Measurements from ENCODE around the gene ARHGAP24. TPM values are rescaled to one million over a fixed set of nuclear protein-coding genes. Genes with fewer than 3 reads are reported as not detected.
"Not testable (repeated sequence)": the region's sequence is repeated elsewhere in the genome, so short reads cannot be mapped to it uniquely, and the experiment has no call there.

Gene ARHGAP24
- total and polyA plus RNA-seq, 2 of the 13 experiments (the other 11 are each of a cell fraction or from before 2014, with no cell fraction given) = 0.07 to 0.55 TPM

DNA sequence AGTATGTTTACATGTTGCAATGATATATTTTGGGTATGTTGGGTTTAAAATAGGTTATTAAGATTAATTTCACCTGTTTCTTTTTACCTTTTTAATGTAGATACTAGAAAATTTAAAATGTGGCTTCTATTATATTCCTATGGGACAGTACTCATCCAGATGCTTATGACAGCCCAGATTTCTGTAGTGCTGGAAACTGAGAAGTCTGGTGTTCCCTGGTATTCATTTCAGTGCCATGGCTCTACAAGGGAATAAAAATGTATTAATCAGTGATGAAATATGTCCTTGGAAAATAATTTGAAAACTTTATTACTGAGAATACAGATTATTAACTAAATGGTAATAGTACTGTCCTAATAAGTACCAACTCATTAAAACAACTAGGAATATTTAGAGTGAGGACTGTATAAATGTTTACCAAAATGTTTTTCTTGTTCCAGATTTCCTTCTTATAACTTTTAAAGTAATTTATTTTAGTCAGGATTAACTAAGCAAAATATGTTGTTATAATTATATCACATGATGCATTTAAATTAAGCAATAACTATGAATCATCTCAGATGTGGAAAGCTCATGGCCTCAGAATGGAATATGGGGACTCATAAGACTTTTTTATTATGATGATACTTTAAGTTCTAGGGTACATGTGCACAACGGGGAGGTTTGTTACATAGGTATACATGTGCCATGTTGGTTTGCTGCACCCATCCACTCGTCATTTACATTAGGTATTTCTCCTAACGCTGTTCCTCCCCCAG, 25.3 kb downstream of the ARHGAP24 start:
- ATAC-seq (no peak), DNase-seq (ENCODE audit: low spot score) (no peak), FAIRE-seq (no peak)
- no peak overlapping the region for H3K9ac ChIP-seq (ENCODE audit: insufficient read depth, low read depth, low read length)
- H2AFZ ChIP-seq (ENCODE audit: low read length) = no peak overlapping the region
- H4K20me1 ChIP-seq (ENCODE audit: insufficient read depth, low read length) = no peaks in the 10 kb centered on the region
- no peaks in the 10 kb centered on the region for H3K9me3 ChIP-seq (ENCODE audit: low read length)
- TF ChIP-seq, protein P1, sequence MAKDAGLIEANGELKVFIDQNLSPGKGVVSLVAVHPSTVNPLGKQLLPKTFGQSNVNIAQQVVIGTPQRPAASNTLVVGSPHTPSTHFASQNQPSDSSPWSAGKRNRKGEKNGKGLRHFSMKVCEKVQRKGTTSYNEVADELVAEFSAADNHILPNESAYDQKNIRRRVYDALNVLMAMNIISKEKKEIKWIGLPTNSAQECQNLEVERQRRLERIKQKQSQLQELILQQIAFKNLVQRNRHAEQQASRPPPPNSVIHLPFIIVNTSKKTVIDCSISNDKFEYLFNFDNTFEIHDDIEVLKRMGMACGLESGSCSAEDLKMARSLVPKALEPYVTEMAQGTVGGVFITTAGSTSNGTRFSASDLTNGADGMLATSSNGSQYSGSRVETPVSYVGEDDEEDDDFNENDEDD (CRISPR knock-in tag; IDR thresholded peaks at IDR 0.05; ENCODE audit: borderline replicate concordance) = no peak
- no peak for TF ChIP-seq ZNF550 (CRISPR knock-in tag; IDR thresholded peaks at IDR 0.05; ENCODE audit: borderline replicate concordance)
- no peak for TF ChIP-seq MXD4 (CRISPR knock-in tag; IDR thresholded peaks at IDR 0.05)
- no peak for TF ChIP-seq ZNF776 (CRISPR knock-in tag; IDR thresholded peaks at IDR 0.05)
- TF ChIP-seq, protein P2, sequence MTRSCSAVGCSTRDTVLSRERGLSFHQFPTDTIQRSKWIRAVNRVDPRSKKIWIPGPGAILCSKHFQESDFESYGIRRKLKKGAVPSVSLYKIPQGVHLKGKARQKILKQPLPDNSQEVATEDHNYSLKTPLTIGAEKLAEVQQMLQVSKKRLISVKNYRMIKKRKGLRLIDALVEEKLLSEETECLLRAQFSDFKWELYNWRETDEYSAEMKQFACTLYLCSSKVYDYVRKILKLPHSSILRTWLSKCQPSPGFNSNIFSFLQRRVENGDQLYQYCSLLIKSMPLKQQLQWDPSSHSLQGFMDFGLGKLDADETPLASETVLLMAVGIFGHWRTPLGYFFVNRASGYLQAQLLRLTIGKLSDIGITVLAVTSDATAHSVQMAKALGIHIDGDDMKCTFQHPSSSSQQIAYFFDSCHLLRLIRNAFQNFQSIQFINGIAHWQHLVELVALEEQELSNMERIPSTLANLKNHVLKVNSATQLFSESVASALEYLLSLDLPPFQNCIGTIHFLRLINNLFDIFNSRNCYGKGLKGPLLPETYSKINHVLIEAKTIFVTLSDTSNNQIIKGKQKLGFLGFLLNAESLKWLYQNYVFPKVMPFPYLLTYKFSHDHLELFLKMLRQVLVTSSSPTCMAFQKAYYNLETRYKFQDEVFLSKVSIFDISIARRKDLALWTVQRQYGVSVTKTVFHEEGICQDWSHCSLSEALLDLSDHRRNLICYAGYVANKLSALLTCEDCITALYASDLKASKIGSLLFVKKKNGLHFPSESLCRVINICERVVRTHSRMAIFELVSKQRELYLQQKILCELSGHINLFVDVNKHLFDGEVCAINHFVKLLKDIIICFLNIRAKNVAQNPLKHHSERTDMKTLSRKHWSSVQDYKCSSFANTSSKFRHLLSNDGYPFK (CRISPR knock-in tag; IDR thresholded peaks at IDR 0.05; ENCODE audit: borderline replicate concordance) = no peak
- TF ChIP-seq, protein P3, sequence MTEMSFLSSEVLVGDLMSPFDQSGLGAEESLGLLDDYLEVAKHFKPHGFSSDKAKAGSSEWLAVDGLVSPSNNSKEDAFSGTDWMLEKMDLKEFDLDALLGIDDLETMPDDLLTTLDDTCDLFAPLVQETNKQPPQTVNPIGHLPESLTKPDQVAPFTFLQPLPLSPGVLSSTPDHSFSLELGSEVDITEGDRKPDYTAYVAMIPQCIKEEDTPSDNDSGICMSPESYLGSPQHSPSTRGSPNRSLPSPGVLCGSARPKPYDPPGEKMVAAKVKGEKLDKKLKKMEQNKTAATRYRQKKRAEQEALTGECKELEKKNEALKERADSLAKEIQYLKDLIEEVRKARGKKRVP (CRISPR knock-in tag; IDR thresholded peaks at IDR 0.05) = no peak
- no TSS peak for BruUV-seq (replicated peaks)
- no peaks in the 10 kb centered on the region for H3K27me3 ChIP-seq (ENCODE audit: control insufficient read depth in 1 of 2, insufficient read depth in 2 of 2, low read length in 2 of 2)
- POLR2A ChIA-PET = no interaction called here
- H3K4me2 ChIP-seq (ENCODE audit: low read depth, low read length) = no peak overlapping the region
- intact Hi-C loops (cut with micrococcal nuclease; ENCODE audit: unreplicated experiment) = no loop called here
- H3K27ac ChIP-seq (ENCODE audit: extremely low read length, insufficient read depth, low read length) = no peak overlapping the region
- WGBS (ENCODE audit: low lambda C conversion rate) = 59% methylated on average over 3 of the region's 3 CpGs
- H3K79me2 ChIP-seq (ENCODE audit: insufficient read depth, low read length) = no peaks in the 10 kb centered on the region
- H3K36me3 ChIP-seq (replicated peaks in 1 of 2; ENCODE audit: control insufficient read depth in 1 of 2, insufficient read depth in 2 of 2, low read length in 2 of 2) = no peaks in the 10 kb centered on the region
- CTCF ChIA-PET (ENCODE audit: low intra/inter-chr PET ratio, low total read pairs) = no interaction called here
- H3K4me1 ChIP-seq (ENCODE audit: insufficient read depth, low read length) = no peaks in the 10 kb centered on the region
- in situ Hi-C loops (cut with HindIII; ENCODE audit: extremely low pct_ligation_motif_present, low pct_unique_long_range_greater_than_20kb) = no loop called here
- H3K4me3 ChIP-seq (replicated peaks in 1 of 3; ENCODE audit: insufficient read depth in 1 of 3, low read depth in 2 of 3, low read length in 3 of 3) = no peak overlapping the region

DNA sequence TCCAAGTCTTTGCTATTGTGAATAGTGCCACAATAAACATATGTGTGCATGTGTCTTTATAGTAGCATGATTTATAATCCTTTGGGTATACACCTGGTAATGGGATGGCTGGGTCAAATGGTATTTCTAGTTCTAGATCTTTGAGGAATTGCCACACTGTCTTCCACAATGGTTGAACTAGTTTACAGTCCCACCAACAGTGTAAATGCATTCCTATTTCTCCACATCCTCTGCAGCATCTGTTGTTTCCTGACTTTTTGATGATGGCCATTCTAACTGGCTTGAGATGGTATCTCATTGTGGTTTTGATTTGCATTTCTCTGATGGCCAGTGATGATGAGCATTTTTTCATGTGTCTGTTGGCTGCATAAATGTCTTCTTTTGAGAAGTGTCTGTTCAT, 26.2 kb downstream of the ARHGAP24 start:
- H3K4me2 ChIP-seq (ENCODE audit: low read depth, low read length); CTCF ChIA-PET (ENCODE audit: low intra/inter-chr PET ratio, low total read pairs); intact Hi-C loops (cut with micrococcal nuclease; ENCODE audit: unreplicated experiment); H3K27ac ChIP-seq (ENCODE audit: extremely low read length, insufficient read depth, low read length); H3K9ac ChIP-seq (ENCODE audit: insufficient read depth, low read depth, low read length); BruUV-seq (replicated peaks); H3K27me3 ChIP-seq (ENCODE audit: control insufficient read depth in 1 of 2, insufficient read depth in 2 of 2, low read length in 2 of 2); ATAC-seq; DNase-seq (ENCODE audit: low spot score); FAIRE-seq; in situ Hi-C loops (cut with HindIII; ENCODE audit: extremely low pct_ligation_motif_present, low pct_unique_long_range_greater_than_20kb); H3K9me3 ChIP-seq (ENCODE audit: low read length); H2AFZ ChIP-seq (ENCODE audit: low read length); POLR2A ChIA-PET; H3K36me3 ChIP-seq (replicated peaks in 1 of 2; ENCODE audit: control insufficient read depth in 1 of 2, insufficient read depth in 2 of 2, low read length in 2 of 2); H3K4me1 ChIP-seq (ENCODE audit: insufficient read depth, low read length); H3K79me2 ChIP-seq (ENCODE audit: insufficient read depth, low read length); H4K20me1 ChIP-seq (ENCODE audit: insufficient read depth, low read length); H3K4me3 ChIP-seq (replicated peaks in 1 of 3; ENCODE audit: insufficient read depth in 1 of 3, low read depth in 2 of 3, low read length in 3 of 3): not testable (repeated sequence)

Data from HepG2 (cell line).